GM18951 (cell line): ENCODE results near the gene SLC6A8.
"Not testable (repeated sequence)": the region's sequence is repeated elsewhere in the genome, so short reads cannot be mapped to it uniquely, and the experiment has no call there.

ENCODE experiments used
- POLR2A ChIP-seq: IDR thresholded peaks from 4 replicates; pipeline ENCODE4 v1.6.1; 2011; ENCODE audit warnings: mild to moderate bottlenecking; ENCODE audit not compliant: insufficient read length, insufficient read depth; ENCODE audit errors: extremely low read depth
- in situ Hi-C: fragments of 300-500 bp; cut with MboI; formaldehyde crosslinking; loops from one replicate; pipeline ENCODE4 v1.12.0; 2022; ENCODE audit warnings: low sequenced_read_pairs, mixed read lengths, inconsistent platforms; ENCODE audit not compliant: unreplicated experiment

SLC6A8 gene

DNA sequence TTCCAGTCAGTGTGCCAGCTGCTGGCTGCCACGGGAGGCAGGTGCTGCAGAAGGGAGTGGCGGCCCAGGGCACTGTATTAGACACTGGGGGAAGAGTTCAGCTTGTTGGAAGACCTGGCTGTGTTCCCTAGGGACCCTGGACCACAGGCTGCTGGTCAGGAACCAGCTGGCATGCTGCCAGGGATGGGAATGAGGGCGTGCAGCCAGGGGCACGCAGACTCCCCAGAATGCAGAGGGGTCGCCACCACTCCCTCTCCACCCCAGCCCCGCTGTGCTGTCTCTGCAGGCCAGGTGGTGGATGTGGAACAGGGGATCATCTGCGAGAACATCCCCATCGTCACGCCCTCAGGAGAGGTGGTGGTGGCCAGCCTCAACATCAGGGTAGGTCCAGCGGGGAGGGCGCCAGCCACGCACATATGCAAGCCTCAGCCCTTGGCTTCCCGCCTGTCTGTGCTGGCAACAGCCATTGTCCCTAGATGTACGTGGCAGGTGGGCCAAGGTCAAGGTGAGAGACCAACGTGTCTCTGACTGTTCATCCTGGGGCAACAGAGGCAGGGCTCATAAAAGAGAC lies 49.2 kb downstream of the SLC6A8 start:
- in situ Hi-C loops = no loop called here
- TF ChIP-seq POLR2A = no peak

DNA sequence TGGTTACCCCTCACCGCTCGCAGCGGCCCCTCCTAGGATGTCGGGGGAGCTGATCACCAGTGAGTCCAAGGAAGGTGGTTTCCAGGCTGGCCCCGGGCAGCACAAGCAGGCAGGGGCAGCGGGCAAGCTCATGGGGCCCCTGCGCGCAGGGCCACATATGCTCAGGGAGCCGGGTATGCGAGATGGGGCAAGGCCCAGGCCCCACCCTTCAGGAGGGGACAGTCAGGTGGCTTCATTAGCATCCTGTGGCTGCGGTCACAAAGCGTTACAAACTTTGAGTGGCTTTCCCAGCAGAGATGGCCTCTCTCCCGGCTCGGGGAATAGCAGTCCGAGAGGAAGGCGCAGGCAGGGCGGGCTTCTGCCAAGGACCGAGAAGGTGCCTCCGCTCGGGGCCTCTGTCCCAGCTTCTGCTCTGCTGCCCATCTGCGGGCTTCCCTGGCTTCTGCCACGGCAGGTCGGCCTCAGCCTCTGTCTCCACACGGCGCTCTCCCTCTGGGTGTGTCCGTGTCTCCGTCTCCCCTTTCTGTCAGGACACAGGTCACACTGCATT lies 50.4 kb downstream of the SLC6A8 start:
- no peak for TF ChIP-seq POLR2A
- in situ Hi-C loops = no loop called here

DNA sequence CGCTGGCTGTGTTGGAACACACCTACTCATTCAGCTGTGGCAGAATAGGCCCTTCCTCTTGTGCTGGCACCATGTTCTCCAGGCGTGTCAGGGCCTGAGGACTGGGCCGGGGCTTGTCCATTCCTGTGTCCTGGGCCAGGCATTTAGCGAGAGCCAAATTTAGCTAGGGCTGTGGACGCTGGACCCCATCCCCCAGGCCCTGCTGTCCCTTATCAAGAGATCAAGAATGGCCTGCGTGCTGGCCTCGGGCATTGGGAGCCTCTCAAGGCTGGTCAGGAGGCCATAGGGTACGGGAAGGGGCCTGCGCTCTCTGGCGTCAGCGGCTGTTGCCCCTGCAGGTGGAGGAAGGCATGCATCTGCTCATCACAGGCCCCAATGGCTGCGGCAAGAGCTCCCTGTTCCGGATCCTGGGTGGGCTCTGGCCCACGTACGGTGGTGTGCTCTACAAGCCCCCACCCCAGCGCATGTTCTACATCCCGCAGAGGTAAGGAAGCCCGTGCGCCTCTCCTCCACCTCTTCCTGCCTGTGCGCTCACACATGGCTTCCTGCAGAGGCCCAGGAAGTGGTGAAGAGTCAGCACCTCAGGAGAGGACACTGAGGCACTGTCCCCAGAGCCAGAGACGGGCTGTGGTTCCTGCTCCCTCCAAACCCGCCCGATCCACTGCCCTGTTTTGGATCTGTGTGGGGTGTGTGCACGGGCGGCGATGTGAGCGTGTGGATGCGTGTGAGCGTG lies 52.2 kb downstream of the SLC6A8 start:
- in situ Hi-C loops = no loop called here
- TF ChIP-seq POLR2A = no peak

DNA sequence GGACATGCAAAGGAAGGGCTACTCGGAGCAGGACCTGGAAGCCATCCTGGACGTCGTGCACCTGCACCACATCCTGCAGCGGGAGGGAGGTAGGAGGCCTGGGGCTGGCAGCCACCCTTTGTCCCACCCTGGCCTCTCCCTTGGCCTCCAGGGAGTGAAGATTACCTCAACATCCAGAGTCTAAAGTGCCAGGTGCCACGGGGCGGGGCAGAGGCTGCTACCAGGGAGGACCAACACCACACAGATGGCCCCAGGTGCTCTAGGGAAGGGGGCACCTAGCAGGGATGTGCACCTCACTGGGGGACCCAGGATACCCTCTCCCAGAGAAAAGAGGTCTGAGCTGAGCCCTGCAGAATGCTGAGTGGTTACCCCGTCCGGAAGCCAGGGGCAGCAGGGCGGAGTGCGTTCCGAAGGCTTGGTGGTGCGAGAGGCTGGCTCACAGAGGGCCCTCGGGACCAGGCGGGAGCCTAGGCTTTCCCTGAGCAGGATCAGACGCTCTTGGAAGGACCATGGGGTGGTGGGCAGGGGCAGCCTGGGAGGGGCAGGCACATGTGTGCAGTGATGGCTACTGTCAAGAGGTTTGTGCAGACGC lies 53.0 kb downstream of the SLC6A8 start:
- in situ Hi-C loops = no loop called here
- TF ChIP-seq POLR2A = no peak

DNA sequence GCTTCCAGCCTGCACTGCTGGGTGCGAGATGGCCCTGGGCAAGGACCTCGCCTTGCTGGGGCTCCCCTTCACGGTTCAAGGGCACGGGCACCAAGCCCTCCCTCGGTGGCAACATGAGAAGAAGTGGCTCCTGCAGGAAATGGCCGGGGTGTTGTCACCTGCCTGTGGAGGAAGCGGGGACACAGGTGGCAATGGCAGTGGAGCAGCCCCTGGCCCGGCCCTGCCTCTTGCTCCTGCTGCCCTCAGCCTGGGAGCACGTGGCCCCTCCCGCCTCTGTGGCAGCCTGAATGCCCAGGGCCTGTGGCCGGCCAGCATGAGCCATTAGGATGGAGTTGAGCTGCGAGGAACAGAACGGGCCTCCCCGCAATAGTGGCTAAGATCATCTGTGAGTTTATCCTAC lies 53.7 kb downstream of the SLC6A8 start:
- TF ChIP-seq POLR2A = no peak
- in situ Hi-C loops = no loop called here

DNA sequence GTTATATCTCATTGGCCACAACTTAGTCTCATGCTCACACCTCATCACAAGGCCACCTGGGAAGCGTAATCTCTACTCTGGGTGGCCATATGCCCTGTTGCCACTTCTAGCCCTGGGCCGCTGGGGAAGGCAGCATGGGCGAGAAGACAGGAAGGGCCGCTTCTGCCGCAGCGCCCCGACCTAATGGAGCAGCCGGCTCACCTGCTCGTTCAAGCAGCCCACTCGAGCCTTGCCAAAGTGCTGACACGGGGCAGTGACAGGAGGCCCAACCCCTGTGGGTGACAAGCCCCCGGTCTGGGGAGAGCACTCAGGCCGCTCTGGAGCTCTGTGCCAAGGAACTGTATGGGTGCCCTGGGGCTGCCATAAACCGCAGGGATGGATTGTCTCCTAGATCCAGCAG lies 54.4 kb downstream of the SLC6A8 start:
- in situ Hi-C loops = not testable (repeated sequence)

DNA sequence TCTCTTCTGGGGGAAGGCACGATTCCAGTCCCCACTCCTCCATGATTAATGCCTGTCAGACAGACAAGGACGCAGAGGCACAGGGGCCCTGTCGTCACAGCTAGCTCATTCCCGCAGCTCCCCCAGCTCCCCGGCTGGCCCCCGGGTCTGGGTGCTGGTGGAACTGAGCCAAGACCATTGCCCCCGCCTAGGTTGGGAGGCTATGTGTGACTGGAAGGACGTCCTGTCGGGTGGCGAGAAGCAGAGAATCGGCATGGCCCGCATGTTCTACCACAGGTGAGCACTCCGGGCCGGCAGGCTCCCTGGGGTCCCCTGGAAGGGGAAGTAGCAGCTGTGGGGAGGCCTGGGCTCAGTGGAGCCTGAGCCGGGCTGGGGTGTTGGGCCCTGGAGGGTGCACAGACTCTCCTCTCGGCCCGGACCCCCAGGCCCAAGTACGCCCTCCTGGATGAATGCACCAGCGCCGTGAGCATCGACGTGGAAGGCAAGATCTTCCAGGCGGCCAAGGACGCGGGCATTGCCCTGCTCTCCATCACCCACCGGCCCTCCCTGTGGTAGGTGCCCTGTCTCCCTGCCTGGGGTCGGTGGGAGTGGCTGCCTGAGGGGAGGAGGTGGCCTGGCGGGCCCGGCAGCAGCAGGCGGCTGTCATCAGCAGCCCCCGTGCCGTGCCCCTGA lies 55.2 kb downstream of the SLC6A8 start:
- in situ Hi-C loops = not testable (repeated sequence)

DNA sequence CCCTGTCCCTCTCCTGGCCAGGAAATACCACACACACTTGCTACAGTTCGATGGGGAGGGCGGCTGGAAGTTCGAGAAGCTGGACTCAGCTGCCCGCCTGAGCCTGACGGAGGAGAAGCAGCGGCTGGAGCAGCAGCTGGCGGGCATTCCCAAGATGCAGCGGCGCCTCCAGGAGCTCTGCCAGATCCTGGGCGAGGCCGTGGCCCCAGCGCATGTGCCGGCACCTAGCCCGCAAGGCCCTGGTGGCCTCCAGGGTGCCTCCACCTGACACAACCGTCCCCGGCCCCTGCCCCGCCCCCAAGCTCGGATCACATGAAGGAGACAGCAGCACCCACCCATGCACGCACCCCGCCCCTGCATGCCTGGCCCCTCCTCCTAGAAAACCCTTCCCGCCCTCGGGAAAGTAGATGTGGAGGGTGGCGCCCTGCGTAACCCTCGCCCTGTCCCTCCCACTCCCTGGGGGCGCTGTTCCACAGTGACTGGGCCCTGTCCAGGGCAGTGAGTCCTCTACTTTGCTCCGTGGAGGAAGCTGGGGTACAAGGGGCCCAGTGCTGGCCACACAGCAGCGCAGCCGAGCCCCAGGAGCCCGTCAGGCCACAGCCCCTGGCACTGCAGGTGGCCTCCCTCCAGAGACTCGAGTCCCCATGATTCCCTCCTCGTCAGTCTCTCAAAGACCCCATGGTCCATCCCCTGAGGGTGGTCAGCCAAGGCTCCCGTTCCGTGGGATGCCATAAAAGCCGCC lies 55.9 kb downstream of the SLC6A8 start:
- in situ Hi-C loops = not testable (repeated sequence)

DNA sequence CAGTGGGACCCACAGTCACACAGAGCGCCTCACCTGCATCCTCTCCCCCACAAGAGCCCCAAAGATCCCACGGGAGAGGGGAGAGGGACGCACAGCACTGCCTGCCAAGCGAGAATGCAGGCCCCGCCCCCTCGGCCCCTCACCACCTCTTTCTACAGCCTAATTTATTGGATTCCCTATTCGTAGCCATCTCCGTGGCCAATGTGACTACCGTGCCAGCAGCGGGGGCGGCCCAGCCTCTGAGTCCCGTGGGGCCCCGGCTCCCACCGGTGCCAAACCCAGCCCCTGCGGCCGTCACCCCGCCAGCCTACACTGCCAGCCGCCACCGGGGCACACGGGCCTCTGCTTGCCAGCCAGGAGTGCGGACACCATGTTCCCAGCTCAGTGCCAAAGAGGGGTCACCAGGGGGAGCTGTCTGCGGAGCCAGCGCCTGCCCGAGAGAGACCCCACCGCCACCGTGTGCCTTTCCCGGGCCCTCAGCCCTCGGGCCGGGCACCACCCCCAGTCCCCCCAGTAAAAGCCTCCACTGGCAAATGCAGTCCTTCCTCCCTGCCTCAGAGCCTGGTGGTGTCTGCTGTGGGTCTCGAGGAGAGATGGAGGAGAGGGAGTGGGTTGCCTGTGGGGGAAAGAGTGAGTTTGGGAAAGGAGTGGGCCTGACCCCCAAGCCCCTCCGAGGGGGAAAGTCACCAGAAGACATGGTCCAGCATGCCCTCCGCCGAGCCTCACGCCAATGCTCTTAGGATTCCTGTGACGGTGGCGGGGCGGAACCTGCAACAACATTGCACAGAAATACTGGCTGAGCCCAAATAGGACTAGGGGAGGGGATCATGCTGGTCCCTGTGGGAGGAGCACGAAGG lies 56.7 kb downstream of the SLC6A8 start:
- in situ Hi-C loops = no loop called here
- no peak for TF ChIP-seq POLR2A

DNA sequence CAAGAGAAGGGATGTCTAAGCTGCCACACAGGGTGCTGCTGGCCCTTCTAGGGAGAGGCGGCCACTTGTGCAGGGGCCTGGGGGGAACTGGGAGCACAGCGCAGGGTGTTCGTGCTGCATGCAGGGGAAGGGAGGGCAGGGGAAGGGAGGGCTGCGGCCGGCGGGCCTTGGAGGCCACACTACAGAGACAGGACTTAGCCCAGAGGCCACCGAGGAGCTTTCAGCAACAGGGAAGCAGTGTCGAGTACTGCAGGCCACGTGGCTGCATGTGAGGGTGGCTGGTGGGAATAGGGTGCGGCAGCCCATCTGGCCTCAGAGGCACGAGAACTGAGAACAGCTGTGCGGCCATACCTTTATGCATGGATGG lies 57.3 kb downstream of the SLC6A8 start:
- in situ Hi-C loops = not testable (repeated sequence)
